PC-9 (cell line): ENCODE measurements around the gene RNASE7.

Experiments
- CTCF ChIP-seq: fragments of 200-600 bp; sonication (generic); conservative IDR thresholded peaks from 2 replicates; pipeline ENCODE4 v1.6.1; 2017; ENCODE audit warnings: mixed run types, antibody characterized with exemption, mild to moderate bottlenecking, moderate library complexity
- EZH2 ChIP-seq: fragments of 200-600 bp; sonication (generic); IDR thresholded peaks from 2 replicates; pipeline ENCODE4 v1.8.0; 2017; ENCODE audit warnings: antibody characterized with exemption, low read depth

GRCh38 chr14:21018286-21018685 lies 23.9 kb upstream of the RNASE7 start:
- TF ChIP-seq EZH2, result no peak
- TF ChIP-seq CTCF, result no peak
